ENCODE measurements around the gene POC1A.

Gene POC1A

DNA sequence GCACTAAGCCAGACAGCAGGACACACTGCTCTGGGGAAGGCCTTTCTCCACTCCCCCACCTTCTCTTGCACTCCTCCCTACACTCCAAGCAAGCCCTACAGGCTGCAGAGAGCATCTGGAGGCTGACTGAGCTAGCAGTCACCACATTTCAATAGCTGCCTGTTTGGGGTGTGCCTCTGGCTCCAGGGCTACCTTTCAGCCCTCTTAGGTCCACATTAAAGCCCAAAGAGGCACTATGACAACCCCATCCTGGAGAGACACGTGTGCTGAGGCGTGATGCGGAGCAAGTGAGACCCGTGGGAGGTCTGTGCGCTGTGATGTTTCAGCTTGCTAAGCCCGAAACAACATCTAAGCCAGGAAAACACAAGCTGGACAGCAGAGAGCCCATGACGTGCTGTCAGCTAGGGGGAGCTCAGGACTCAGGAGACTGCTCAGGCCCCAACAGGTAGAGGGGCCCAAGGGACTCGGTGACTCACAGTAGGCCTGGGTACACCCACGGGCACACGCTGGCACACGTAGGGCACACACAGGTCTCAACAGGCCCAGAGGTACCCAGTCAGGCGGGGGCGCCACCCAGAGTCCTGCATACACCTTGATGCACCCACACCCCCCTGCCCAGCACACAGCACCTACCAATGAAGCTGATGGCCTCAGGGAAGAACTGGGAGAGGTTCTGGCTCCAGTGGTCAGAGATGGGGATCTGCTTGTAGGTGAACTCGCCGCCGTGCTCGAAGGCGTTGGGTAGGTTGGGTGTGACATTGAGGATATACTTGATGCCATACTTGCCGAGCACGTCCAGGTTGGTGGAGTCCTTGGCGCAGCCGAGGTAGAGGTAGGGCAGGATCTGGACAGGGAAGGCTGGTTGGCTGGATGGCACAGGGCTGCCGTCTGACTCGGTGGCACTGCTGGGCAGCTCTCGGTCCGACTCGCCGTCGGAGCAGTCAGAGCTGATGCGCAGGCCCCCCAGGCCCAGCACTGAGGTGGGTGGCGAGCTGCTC, 100.6 kb downstream of the POC1A start:
- ATAC-seq (ENCODE audit: low read depth): peak; percentile 54
- Histone ChIP-seq H3K4me3 (ENCODE audit: severe bottlenecking) (peak overlapping the region; percentile 89), H3K36me3 (ENCODE audit: low read depth) (peaks cover 72% of the 10 kb centered on the region)

DNA sequence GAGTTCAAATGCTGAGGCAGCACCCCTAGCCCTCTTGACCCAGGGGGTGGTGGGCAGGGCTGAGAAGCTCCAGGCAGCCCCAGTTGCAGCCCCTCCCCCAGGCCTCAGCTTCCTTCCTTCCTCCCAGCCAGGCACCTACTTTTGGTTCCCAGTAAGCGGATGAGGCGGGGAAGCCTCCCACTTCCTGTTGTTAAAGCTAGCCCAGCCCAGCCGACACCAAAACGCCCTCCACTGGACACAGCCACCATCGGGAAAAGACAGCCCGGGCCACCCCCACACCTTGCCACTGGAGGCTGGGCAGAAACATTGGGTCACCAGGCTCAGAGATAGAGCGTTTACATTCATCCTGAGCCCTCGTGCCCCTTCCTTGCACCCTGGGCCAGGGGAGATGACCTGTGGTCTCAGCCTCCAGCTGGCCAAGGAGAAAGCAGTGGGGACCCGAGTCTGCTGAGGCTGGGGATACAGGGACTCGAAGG, 101.4 kb downstream of the POC1A start:
- Histone ChIP-seq H3K4me1 (ENCODE audit: insufficient read depth, poor library complexity, severe bottlenecking) (peaks cover 32% of the 10 kb centered on the region), H3K27ac (ENCODE audit: poor library complexity, severe bottlenecking) (peak overlapping the region; percentile 99), H3K9me3 (ENCODE audit: severe bottlenecking) (no peaks in the 10 kb centered on the region), H3K36me3 (ENCODE audit: low read depth) (peaks cover 78% of the 10 kb centered on the region), H3K4me3 (ENCODE audit: severe bottlenecking) (peak overlapping the region; percentile 89), H3K27me3 (ENCODE audit: insufficient read depth, poor library complexity, severe bottlenecking) (no peaks in the 10 kb centered on the region)
- DNase-seq (ENCODE audit: low spot score): peak; percentile 85
- TF ChIP-seq, protein P1, sequence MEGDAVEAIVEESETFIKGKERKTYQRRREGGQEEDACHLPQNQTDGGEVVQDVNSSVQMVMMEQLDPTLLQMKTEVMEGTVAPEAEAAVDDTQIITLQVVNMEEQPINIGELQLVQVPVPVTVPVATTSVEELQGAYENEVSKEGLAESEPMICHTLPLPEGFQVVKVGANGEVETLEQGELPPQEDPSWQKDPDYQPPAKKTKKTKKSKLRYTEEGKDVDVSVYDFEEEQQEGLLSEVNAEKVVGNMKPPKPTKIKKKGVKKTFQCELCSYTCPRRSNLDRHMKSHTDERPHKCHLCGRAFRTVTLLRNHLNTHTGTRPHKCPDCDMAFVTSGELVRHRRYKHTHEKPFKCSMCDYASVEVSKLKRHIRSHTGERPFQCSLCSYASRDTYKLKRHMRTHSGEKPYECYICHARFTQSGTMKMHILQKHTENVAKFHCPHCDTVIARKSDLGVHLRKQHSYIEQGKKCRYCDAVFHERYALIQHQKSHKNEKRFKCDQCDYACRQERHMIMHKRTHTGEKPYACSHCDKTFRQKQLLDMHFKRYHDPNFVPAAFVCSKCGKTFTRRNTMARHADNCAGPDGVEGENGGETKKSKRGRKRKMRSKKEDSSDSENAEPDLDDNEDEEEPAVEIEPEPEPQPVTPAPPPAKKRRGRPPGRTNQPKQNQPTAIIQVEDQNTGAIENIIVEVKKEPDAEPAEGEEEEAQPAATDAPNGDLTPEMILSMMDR (IDR thresholded peaks at IDR 0.05; ENCODE audit: poor library complexity, severe bottlenecking): no peak
- peak; percentile 20 for ATAC-seq (ENCODE audit: low read depth)

More for the DNA sequence above, 100.6 kb downstream of the POC1A start:
- Histone ChIP-seq H3K4me1 (ENCODE audit: insufficient read depth, poor library complexity, severe bottlenecking) (peaks cover 26% of the 10 kb centered on the region), H3K27ac (ENCODE audit: poor library complexity, severe bottlenecking) (peak overlapping the region; percentile 99), H3K27me3 (ENCODE audit: insufficient read depth, poor library complexity, severe bottlenecking) (no peaks in the 10 kb centered on the region), H3K9me3 (ENCODE audit: severe bottlenecking) (no peaks in the 10 kb centered on the region)
- peak; percentile 98 for DNase-seq (ENCODE audit: low spot score)
- TF ChIP-seq, protein P1 (IDR thresholded peaks at IDR 0.05; ENCODE audit: poor library complexity, severe bottlenecking): peak; percentile 77

DNA sequence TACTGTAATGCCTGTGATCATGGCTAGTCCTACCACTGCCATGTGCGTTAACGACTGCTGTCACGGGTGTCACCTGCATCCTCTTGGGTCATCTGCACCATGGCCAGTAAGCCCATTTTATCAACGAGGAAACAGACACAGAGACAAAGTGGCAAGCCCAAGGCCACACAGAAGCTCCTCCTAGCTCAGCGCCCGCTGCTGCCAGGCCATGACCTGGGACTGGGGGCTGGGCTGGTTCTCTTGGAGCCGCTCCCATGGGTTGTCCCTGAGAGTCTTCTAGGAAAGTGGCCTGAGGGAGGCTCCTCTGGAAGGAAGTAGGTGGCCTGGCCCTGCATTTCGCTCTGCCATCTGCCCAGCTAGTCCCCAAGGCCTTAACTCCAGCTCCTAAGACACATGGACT, 102.8 kb downstream of the POC1A start:
- no peak for ATAC-seq (ENCODE audit: low read depth)
- Histone ChIP-seq H3K27ac (ENCODE audit: poor library complexity, severe bottlenecking) (peak overlapping the region; percentile 99), H3K27me3 (ENCODE audit: insufficient read depth, poor library complexity, severe bottlenecking) (no peaks in the 10 kb centered on the region), H3K4me3 (ENCODE audit: severe bottlenecking) (no peak overlapping the region), H3K9me3 (ENCODE audit: severe bottlenecking) (no peaks in the 10 kb centered on the region), H3K36me3 (ENCODE audit: low read depth) (peaks cover 78% of the 10 kb centered on the region), H3K4me1 (ENCODE audit: insufficient read depth, poor library complexity, severe bottlenecking) (peaks cover 40% of the 10 kb centered on the region)
- TF ChIP-seq, protein P1 (IDR thresholded peaks at IDR 0.05; ENCODE audit: poor library complexity, severe bottlenecking): no peak
- no peak for DNase-seq (ENCODE audit: low spot score)

DNA sequence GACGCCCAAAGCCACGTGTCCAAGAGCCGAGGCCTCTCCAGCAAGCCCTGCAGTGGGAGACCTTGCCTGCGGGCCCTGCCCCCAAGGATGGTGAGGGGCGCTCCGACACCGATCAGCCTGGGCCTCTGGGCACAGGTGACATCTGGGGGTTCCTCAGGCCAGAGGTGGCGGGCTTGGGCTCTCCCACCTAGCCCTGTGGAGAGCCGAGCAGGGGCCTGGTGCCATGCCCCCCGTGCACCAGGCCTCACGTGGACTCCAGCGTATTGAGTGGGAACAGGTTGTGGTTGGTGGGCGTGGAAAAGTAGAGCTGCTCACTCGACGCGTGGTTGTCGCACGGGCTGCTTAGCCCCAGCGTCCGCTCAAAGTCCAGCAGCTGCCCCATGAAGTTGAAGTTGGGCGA, 103.7 kb downstream of the POC1A start:
- H3K4me1 ChIP-seq (ENCODE audit: insufficient read depth, poor library complexity, severe bottlenecking): peaks cover 49% of the 10 kb centered on the region

More for the DNA sequence above, 103.7 kb downstream of the POC1A start:
- ATAC-seq (ENCODE audit: low read depth): no peak
- DNase-seq (ENCODE audit: low spot score): no peak
- Histone ChIP-seq H3K4me3 (ENCODE audit: severe bottlenecking) (no peak overlapping the region), H3K9me3 (ENCODE audit: severe bottlenecking) (no peaks in the 10 kb centered on the region), H3K27me3 (ENCODE audit: insufficient read depth, poor library complexity, severe bottlenecking) (no peaks in the 10 kb centered on the region), H3K27ac (ENCODE audit: poor library complexity, severe bottlenecking) (peak overlapping the region; percentile 99), H3K36me3 (ENCODE audit: low read depth) (peaks cover 75% of the 10 kb centered on the region)
- TF ChIP-seq, protein P1 (IDR thresholded peaks at IDR 0.05; ENCODE audit: poor library complexity, severe bottlenecking): no peak
